Gastroesophageal sphincter (tissue), 4 donors: ENCODE results near the gene MFSD6. TPM values are rescaled to one million over a fixed set of nuclear protein-coding genes. Genes with fewer than 3 reads are reported as not detected.
"Not testable (repeated sequence)": the region's sequence is repeated elsewhere in the genome, so short reads cannot be mapped to it uniquely, and the experiment has no call there.

Experiments used
- ATAC-seq: fragments of 150-250 bp; one replicate; pipeline ENCODE4 v1.9.1; 2016; ENCODE audit warnings: mild to moderate bottlenecking, moderate library complexity
- H3K27ac ChIP-seq, 4 donors: fragments of 200-600 bp; sonication (generic) in 3 of 4; 1 replicate in 3 of 4; 2 replicates in 1 of 4; pipeline ENCODE4 v1.5.1; 2016 to 2019
- H3K27me3 ChIP-seq: fragments of 200-600 bp; sonication (generic); one replicate; pipeline ENCODE4 v1.5.1; 2019
- H3K36me3 ChIP-seq, 2 donors: fragments of 200-600 bp; sonication (generic); one replicate each; pipeline ENCODE4 v1.5.1; 2019; ENCODE audit warnings: control low read depth in 1 of 2
- H3K4me1 ChIP-seq, 3 donors: fragments of 200-600 bp; sonication (generic); 1 replicate in 2 of 3; 2 replicates in 1 of 3; pipeline ENCODE4 v1.5.1; 2016 to 2019; ENCODE audit warnings: control low read depth in 2 of 3
- H3K4me3 ChIP-seq, 2 donors: fragments of 200-600 bp; sonication (generic); one replicate each; pipeline ENCODE4 v1.5.1; 2019; ENCODE audit warnings: mild to moderate bottlenecking in 1 of 2, moderate library complexity in 1 of 2
- H3K9me3 ChIP-seq, 3 donors: fragments of 200-600 bp; sonication (generic); one replicate each; pipeline ENCODE4 v1.5.1; 2017 to 2019; ENCODE audit warnings: control low read depth in 2 of 3
- CTCF ChIP-seq, 4 experiments: fragments of 200-600 bp in 2 of 4; fragments of 450-650 bp in 2 of 4; sonication (generic) in 1 of 4; IDR thresholded peaks; one replicate each; pipeline ENCODE4 v1.5.1; 2017 to 2019; ENCODE audit warnings: antibody characterized with exemption in 4 of 4, mild to moderate bottlenecking in 2 of 4, moderate library complexity in 2 of 4
- EP300 ChIP-seq: sonication (generic); formaldehyde crosslinking; IDR thresholded peaks from one replicate; pipeline ENCODE4 v1.6.1; 2017; ENCODE audit warnings: antibody characterized with exemption, mild to moderate bottlenecking
- POLR2A ChIP-seq, 2 donors: fragments of 450-650 bp; IDR thresholded peaks; one replicate each; pipeline ENCODE4 v1.6.1; 2017; ENCODE audit warnings: antibody characterized with exemption in 2 of 2, mild to moderate bottlenecking in 2 of 2, moderate library complexity in 1 of 2
- POLR2AphosphoS5 ChIP-seq: sonication (generic); formaldehyde crosslinking; IDR thresholded peaks from one replicate; pipeline ENCODE4 v1.6.1; 2017; ENCODE audit warnings: antibody characterized with exemption
- WGBS, 2 donors: methylation state at CpG; one replicate each; pipeline ENCODE4 v1.1.5; 2018; ENCODE audit warnings: low coverage in 1 of 2; 5-methylcytosine and 5-hydroxymethylcytosine counted together
- total RNA-seq, 4 donors: library from RNA; depleted of rRNA; stranded (reverse); fragments of >200 nt; gene quantifications; one replicate each; pipeline ENCODE4 v1.1.0, GENCODE V29; 2016

MFSD6 gene
- 100 to 1,000 TPM in 3 of 4 donors, 10 to 100 TPM in 1; 80.2 to 176 (median 143) TPM for total RNA-seq

- ATAC-seq, result peak; percentile 82
These were observed at the start of gene MFSD6 for GRCh38 chr2:190407662-190408537. Gene MFSD6 (plus strand): TSS chr2:190408355. CDS start chr2:190436030, 27,675 bp downstream.

GRCh38 chr2:190358655-190359448 lies 49.3 kb upstream of the MFSD6 start:
- peak; percentile 15 for ATAC-seq
- H3K27me3 ChIP-seq, H3K9me3 ChIP-seq, H3K4me3 ChIP-seq: not testable (repeated sequence)
- peak overlapping the region; percentile 58 to 81 (median 80) for H3K27ac ChIP-seq
- WGBS, 2 donors, result 68 to 84% methylated on average over 6 to 7 of the region's 8 CpGs
- H3K4me1 ChIP-seq, result peaks cover 16 to 80% (median 29%) of the 10 kb centered on the region in 3 donors
- H3K36me3 ChIP-seq, result peaks cover 0 to 16% of the 10 kb centered on the region in 2 donors

More at GRCh38 chr2:190407662-190408537, at the start of gene MFSD6:
- H3K27me3 ChIP-seq, result no peaks in the 10 kb centered on the region
- 16 to 30% methylated on average over 2 to 13 of the region's 98 CpGs for WGBS, 2 donors
- peaks cover 0 to 47% (median 5%) of the 10 kb centered on the region in 3 donors for H3K4me1 ChIP-seq
- peak; percentile 48 to 67 for TF ChIP-seq POLR2A (IDR thresholded peaks at IDR 0.05)
- TF ChIP-seq EP300, result no peak
- peak in 3 of 4 experiments; percentile 34 to 44 (median 39) for TF ChIP-seq CTCF (IDR thresholded peaks at IDR 0.05)
- peak; percentile 10 for TF ChIP-seq POLR2AphosphoS5
- no peaks in the 10 kb centered on the region for H3K9me3 ChIP-seq
- H3K36me3 ChIP-seq, result no peaks in the 10 kb centered on the region
- H3K4me3 ChIP-seq, result peak within 1 kb of the TSS; percentile 85 to 90
- H3K27ac ChIP-seq, result peak within 1 kb of the TSS; percentile 64 to 92 (median 88)

GRCh38 chr2:190360561-190360960 lies 47.6 kb upstream of the MFSD6 start:
- H3K36me3 ChIP-seq, result peaks cover 0 to 31% of the 10 kb centered on the region in 2 donors
- H3K4me1 ChIP-seq, result peaks cover 16 to 70% (median 26%) of the 10 kb centered on the region in 3 donors
- H3K9me3 ChIP-seq, result no peaks in the 10 kb centered on the region
- H3K27ac ChIP-seq, result peak overlapping the region in 3 of 4 donors; percentile 80 to 81 (median 81)
- ATAC-seq, result no peak
- H3K4me3 ChIP-seq, result peak overlapping the region in 1 of 2 donors; percentile 42
- no peaks in the 10 kb centered on the region for H3K27me3 ChIP-seq
- TF ChIP-seq EP300 (no peak), POLR2A (IDR thresholded peaks at IDR 0.05) (no peak), CTCF (IDR thresholded peaks at IDR 0.05) (no peak), POLR2AphosphoS5 (no peak)

- peaks cover 16 to 65% (median 25%) of the 10 kb centered on the region in 3 donors for H3K4me1 ChIP-seq
- WGBS, 2 donors, result 69 to 75% methylated on average over 3 of the region's 3 CpGs
- TF ChIP-seq POLR2A (IDR thresholded peaks at IDR 0.05) (no peak), CTCF (IDR thresholded peaks at IDR 0.05) (no peak), POLR2AphosphoS5 (no peak), EP300 (no peak)
- ATAC-seq, result no peak
- no peaks in the 10 kb centered on the region for H3K9me3 ChIP-seq
- H3K36me3 ChIP-seq, result peaks cover 0 to 35% of the 10 kb centered on the region in 2 donors
- no peaks in the 10 kb centered on the region for H3K27me3 ChIP-seq
- H3K27ac ChIP-seq, result no peak overlapping the region
- H3K4me3 ChIP-seq, result no peak overlapping the region
These were observed 47.2 kb upstream of the MFSD6 start for GRCh38 chr2:190360965-190361364.

DNA sequence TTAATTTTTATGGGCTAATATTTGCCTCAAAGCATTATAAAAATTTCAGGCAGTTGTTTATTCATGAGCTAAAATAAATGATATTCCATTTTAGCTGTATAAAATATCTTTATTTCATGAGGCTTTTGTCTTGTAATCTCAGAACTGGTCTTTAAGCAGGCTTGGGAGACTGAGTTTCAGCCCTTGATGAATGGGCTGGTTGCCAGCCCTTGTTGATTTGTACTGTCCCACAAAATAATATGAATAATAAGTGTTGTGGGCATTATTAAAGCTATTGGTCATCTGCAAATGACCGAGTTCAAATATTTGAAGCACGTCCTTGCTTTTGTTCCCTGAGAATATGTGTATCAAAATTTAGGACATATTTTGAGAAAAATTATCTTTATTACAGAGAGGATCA lies 46.6 kb upstream of the MFSD6 start:
- 57 to 66% methylated on average over 2 of the region's 2 CpGs for WGBS, 2 donors
- Histone ChIP-seq H3K27ac (no peak overlapping the region), H3K36me3 (peaks cover 0 to 41% of the 10 kb centered on the region in 2 donors), H3K4me3 (no peak overlapping the region), H3K4me1 (peaks cover 16 to 59% (median 23%) of the 10 kb centered on the region in 3 donors), H3K27me3 (no peaks in the 10 kb centered on the region), H3K9me3 (no peaks in the 10 kb centered on the region)
- ATAC-seq, result no peak
- no peak for TF ChIP-seq POLR2AphosphoS5
- no peak for TF ChIP-seq CTCF (IDR thresholded peaks at IDR 0.05)
- no peak for TF ChIP-seq EP300
- no peak for TF ChIP-seq POLR2A (IDR thresholded peaks at IDR 0.05)
